ENCODE data around the gene E4F1. TPM values are rescaled to one million over a fixed set of nuclear protein-coding genes. Genes with fewer than 3 reads are reported as not detected.
"Not testable (repeated sequence)": the region's sequence is repeated elsewhere in the genome, so short reads cannot be mapped to it uniquely, and the experiment has no call there.

Gene E4F1
- total RNA-seq, 1 donor from 2014 or later = 37.1 TPM

GRCh38 chr16:2232094-2232990, 9.0 kb downstream of the E4F1 start:
- DNase-seq = no peak

- DNase-seq = no peak
Measured at GRCh38 chr16:2233046-2233775, 9.8 kb downstream of the E4F1 start.

GRCh38 chr16:2233872-2234812, 10.8 kb downstream of the E4F1 start:
- no peak for DNase-seq

DNA sequence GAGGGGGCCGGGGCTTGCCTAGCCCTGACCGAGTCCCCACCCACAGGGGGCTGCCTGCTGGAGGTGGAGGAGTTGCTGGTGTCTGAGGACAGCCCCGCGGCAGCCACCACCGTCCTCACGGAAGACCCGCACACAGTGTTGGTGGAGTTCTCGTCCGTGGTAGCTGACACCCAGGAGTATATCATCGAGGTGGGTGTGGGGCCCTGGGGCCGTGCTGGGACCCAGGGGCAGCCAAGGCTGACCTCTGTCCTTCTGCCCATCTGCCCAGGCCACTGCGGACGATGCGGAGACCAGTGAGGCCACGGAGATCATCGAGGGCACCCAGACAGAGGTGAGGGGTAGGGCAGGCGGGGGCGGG, 11.4 kb downstream of the E4F1 start:
- DNase-seq = no peak

- no peak for DNase-seq
Measured at GRCh38 chr16:2235234-2235651, 11.9 kb downstream of the E4F1 start.

GRCh38 chr16:2235695-2236336, 12.4 kb downstream of the E4F1 start:
- DNase-seq = no peak

DNA sequence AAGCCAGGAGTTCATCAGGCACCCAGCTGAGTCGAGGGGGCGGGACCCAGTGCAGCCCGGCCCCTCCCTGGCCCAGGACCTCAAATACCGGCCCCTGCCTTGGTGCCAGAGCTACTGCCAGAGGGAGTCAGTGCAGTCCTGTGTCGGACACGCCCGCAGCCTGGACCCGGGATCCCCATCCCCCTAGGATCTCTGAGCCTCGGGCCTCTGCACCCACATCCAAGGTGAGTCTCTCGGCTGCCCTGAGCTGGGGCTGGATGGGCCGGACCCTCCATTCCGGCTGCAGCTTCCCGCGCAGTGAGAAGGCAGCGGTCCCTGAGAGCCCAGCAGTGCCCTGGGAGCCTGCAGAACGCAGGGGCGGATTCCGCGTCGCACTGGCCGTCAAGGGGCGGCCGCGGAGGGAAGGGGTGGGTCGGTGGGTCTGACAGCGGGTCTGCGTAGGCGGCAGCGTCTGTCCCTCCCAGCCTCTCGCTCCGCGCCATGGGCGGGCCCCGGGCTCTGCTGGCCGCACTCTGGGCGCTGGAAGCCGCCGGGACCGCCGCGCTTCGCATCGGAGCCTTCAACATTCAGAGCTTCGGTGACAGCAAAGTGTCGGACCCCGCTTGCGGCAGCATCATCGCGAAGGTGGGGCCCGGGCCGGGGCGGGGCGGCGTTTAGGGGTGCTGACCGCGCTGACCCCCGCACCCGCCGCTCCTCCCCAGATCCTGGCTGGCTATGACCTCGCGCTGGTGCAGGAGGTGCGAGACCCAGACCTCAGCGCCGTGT, 13.1 kb downstream of the E4F1 start, which contains the start of gene DNASE1L2:
TSS of gene DNASE1L2 (plus strand) at position 108 of the 765 bp plus-strand sequence. CDS start at position 481, 373 bp downstream.
- peak; percentile 37 for DNase-seq

GRCh38 chr16:2237102-2237482, 13.7 kb downstream of the E4F1 start:
- no peak for DNase-seq

- peak; percentile 15 for DNase-seq
Measured at GRCh38 chr16:2237493-2238149, 14.2 kb downstream of the E4F1 start.

DNA sequence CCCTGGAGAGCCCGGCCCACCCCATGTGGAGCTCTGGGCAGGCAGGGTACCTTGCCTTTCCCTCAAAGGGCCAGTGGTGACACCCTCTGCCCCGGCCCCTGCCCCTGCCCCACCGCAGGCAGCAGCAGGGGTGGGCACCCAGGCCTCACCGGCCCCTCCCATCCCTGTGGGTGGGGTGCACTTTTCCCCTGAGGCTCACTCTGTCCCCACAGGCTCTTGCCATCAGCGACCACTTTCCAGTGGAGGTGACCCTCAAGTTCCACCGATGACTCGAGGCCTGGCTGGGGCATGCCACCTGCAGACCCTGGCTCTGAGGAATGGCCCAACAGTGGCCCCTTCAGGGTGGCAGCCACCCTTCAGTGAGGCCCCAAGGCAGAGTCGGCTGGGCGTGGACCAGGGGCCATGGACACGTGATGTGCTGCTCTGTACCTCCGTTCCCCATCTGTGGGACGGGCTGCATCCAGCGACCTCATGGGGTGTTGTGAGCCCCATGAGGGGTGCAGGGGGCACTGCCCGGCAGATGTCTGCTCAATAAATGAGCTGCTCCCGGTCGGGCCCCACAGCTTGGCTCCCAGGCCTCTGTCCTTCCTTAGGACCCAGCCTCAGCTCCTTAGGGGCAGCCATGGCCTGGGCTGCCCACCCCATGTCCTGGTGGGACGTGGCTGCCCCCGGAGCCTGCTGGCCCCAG, 14.9 kb downstream of the E4F1 start:
- no peak for DNase-seq

GRCh38 chr16:2238838-2239675, 15.7 kb downstream of the E4F1 start:
- no peak for DNase-seq

DNA sequence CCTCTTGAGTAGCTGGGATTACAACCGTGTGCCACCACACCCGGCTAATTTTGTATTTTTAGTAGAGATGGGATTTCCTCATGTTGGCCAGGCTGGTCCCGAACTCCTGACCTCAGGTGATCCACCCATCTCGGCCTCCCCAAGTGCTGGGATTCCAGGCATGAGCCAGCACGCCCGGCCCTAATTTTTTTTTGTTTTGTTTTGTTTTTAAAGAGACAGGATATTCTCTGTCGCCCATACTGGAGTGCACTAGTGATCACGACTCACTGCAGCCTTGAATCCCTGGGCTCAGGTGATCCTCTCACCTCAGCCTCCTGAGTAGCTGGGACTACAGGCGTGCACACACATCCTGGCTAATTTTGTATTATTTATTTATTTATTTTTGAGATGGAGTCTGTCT, 16.9 kb downstream of the E4F1 start:
- DNase-seq = not testable (repeated sequence)

- DNase-seq = no peak
Measured at GRCh38 chr16:2242598-2242997, 19.2 kb downstream of the E4F1 start.

DNA sequence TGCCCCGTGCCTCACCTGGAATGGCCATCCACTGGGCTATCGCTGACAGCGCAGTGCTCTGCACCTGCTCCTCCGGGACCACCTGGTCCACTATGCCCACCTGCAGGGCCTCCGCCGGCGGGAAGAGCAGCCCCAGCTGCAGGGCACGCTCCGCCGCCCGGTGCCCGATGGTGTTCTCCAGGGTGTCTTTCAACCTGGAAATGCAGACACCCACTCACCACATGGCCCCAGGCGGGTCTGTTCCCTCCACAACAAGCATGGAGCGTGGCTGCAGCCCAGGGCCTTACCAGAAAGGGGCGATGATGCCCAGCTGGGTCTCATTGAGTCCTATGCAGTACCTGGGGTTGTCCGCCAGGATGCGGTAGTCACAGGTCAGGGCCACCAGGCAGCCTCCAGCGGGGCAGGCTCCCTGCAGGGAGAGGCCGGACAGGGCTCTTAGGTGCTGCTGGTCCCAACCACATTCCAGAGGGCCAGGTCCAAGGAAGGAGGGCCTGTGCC, 19.7 kb downstream of the E4F1 start:
- no peak for DNase-seq

GRCh38 chr16:2243781-2244180, 20.4 kb downstream of the E4F1 start:
- DNase-seq = no peak

DNA sequence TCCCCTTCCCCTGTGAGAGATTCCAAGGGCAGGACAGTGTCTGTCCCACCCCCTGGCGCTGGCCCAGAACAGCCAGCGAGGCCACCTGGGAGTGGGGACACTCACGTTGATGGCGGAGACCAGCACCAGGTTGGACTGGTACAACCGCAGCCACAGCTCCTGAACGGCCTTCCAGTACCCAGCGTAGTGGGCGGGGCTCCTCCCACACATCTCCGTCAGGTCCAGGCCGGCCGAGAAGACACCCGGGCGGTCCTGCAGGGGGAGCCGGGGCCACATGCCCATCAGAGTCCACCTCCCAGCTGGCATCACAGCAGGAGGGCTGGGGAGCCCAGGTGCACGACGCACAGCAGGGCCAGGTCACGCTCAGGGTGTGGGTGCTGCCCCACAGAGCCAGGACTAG, 20.9 kb downstream of the E4F1 start:
- no peak for DNase-seq

DNA sequence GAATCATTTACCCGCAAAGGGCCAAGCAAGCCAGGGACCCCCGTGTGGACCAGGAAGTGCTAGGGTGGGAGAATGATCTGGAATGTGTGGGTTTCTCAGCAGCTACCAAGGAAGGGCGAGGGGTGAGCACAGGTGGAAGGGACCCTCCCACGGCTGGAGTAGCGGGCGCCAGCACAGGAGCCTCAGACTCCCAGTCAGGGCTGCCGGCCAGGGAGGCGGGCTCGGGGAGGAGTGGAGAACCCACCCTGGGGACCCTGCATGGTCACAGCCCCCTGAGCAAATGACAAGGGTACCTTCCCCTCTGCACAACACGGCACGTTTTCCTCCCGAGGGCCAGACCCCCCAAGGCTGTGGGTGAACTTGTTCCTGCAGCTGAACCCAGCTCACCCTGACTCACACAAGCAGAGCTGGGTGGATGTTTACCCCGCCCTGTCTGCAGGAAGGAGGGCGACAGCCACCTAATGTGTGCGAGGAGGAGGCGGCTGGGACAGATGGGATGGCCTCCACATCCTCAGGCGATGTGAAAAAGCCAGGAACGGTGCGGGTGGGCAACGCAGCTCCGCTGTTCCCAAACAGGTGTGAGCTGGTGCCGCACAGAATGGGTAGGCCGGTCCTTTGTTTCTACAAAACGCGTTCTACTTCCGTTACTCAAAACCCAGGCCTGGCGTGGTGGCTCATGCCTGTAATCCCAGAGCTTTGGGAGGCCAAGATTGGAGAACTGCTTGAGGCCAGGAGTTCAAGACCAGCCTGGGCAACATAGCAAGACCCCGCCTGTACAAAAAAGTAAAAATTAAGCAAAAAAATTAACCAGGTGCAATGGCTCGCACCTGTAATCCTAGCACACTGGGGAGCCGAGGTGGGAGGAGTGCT, 21.8 kb downstream of the E4F1 start:
- no peak for DNase-seq

DNA sequence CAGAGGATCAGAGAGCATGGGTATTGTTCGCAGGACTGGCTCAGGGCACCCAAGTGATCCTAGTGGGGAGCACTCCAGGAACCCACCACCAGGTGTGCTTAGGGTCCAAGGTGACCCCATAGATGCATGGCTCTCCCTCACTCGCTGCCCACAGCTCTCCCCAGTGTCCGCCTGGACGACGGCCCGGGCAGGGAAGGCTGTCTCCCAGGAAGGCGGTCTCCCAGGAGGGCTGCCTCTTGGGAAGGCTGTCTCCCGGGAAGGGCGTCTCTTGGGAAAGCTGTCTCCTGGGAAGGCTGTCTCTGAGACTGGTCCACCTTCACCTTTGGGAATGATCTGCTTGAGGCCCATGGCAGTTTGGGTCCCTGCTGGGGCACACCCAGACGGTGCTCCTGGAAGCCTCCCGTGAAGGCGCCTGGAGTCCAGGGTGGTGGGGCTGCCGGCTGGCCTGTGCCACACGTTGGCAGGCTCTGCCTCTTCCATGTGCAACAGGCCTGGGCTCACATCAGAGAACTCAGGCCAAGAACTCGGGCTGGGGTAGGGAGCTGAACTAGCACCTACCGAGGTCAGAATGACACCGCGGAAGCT, 23.0 kb downstream of the E4F1 start:
- DNase-seq = no peak
